Neural progenitor cell (in vitro differentiated cells): Measurements from ENCODE around the gene MACROD2.

Source experiments
- CTCF ChIP-seq: fragments of 200-600 bp; sonication (generic); IDR thresholded peaks from 2 replicates; pipeline ENCODE4 v1.5.1; 2017; ENCODE audit warnings: antibody characterized with exemption, mild to moderate bottlenecking
- EZH2 ChIP-seq: fragments of 200-600 bp; sonication (generic); IDR thresholded peaks from 2 replicates; pipeline ENCODE4 v1.6.1; 2017; ENCODE audit warnings: antibody characterized with exemption, mild to moderate bottlenecking, moderate library complexity

GRCh38 chr20:14830899-14831298 lies 835.6 kb downstream of the MACROD2 start:
- TF ChIP-seq EZH2, result no peak
- TF ChIP-seq CTCF, result no peak
